SU-DHL-6 (cell line): ENCODE data around the gene ARHGAP45.

Experiments
- CTCF ChIP-seq: fragments of 200-600 bp; sonication (generic); IDR thresholded peaks from one replicate; pipeline ENCODE4 v1.5.1; 2017; ENCODE audit warnings: antibody characterized with exemption, mild to moderate bottlenecking, low read length, moderate library complexity; ENCODE audit not compliant: insufficient read depth, poor library complexity, severe bottlenecking
- EZH2phosphoT487 ChIP-seq: fragments of 200-600 bp; sonication (generic), shearing (Covaris generic); conservative IDR thresholded peaks from 2 replicates; pipeline ENCODE4 v1.6.1; 2018; ENCODE audit warnings: mild to moderate bottlenecking, antibody characterized with exemption, low read length, moderate library complexity, mixed read lengths

- TF ChIP-seq CTCF (no peak), EZH2phosphoT487 (no peak)
Observed at GRCh38 chr19:1122021-1122971, 55.3 kb downstream of the ARHGAP45 start.
